PFSK-1 (cell line): Measurements from ENCODE around the gene CALD1.

Experiments used
- FOXP2 ChIP-seq: optimal IDR thresholded peaks from 2 replicates; pipeline ENCODE3; 2011; ENCODE audit warnings: borderline replicate concordance, control low read depth, inconsistent platforms; ENCODE audit not compliant: insufficient read depth; ENCODE audit errors: extremely low read length, extremely low read depth
- POLR2AphosphoS5 ChIP-seq: IDR thresholded peaks from 2 replicates; pipeline ENCODE4 v1.6.1; 2012; ENCODE audit warnings: low read depth, mild to moderate bottlenecking, control low read depth, low read length, moderate library complexity
- SIN3A ChIP-seq: IDR thresholded peaks from 2 replicates; pipeline ENCODE4 v1.6.1; 2012; ENCODE audit warnings: mild to moderate bottlenecking, low read length, moderate library complexity, borderline replicate concordance; ENCODE audit not compliant: insufficient read depth
- TAF1 ChIP-seq: IDR thresholded peaks from 2 replicates; pipeline ENCODE4 v1.6.1; 2012; ENCODE audit warnings: low read length, control low read depth, borderline replicate concordance; ENCODE audit not compliant: insufficient read depth
- TF ChIP-seq, protein P1 (sequence below), 2 experiments: IDR thresholded peaks; 2 replicates each; pipeline versions ENCODE4 v1.6.1 to v1.8.0; 2011 to 2012; ENCODE audit warnings: low read depth in 2 of 2, low read length in 2 of 2, control low read depth in 1 of 2, inconsistent platforms in 1 of 2, mild to moderate bottlenecking in 1 of 2, moderate library complexity in 1 of 2; ENCODE audit not compliant: insufficient read depth in 1 of 2

The CALD1 gene

DNA sequence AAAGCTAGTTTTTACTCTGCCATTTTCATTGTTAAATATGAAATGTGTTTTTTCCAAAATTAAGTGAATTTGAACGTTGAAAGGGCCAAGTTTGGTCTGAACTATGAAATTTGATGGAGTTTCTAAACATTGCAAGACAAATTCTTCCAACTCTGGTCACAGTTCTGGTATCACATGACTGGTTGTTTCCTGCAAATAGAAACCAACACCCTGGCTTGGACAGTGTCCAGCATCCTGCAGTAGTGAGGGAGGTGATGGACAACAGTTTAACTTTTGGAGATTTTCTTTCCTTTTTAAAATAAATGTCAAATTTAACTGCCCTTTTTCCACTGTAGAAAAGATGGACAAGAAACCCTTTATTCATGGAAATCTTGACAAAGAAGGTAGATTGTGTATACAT, 152.1 kb downstream of the CALD1 start:
- TF ChIP-seq SIN3A = no peak
- TF ChIP-seq POLR2AphosphoS5 = no peak
- TF ChIP-seq, protein P1, sequence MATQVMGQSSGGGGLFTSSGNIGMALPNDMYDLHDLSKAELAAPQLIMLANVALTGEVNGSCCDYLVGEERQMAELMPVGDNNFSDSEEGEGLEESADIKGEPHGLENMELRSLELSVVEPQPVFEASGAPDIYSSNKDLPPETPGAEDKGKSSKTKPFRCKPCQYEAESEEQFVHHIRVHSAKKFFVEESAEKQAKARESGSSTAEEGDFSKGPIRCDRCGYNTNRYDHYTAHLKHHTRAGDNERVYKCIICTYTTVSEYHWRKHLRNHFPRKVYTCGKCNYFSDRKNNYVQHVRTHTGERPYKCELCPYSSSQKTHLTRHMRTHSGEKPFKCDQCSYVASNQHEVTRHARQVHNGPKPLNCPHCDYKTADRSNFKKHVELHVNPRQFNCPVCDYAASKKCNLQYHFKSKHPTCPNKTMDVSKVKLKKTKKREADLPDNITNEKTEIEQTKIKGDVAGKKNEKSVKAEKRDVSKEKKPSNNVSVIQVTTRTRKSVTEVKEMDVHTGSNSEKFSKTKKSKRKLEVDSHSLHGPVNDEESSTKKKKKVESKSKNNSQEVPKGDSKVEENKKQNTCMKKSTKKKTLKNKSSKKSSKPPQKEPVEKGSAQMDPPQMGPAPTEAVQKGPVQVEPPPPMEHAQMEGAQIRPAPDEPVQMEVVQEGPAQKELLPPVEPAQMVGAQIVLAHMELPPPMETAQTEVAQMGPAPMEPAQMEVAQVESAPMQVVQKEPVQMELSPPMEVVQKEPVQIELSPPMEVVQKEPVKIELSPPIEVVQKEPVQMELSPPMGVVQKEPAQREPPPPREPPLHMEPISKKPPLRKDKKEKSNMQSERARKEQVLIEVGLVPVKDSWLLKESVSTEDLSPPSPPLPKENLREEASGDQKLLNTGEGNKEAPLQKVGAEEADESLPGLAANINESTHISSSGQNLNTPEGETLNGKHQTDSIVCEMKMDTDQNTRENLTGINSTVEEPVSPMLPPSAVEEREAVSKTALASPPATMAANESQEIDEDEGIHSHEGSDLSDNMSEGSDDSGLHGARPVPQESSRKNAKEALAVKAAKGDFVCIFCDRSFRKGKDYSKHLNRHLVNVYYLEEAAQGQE (IDR thresholded peaks at IDR 0.05; ENCODE audit: insufficient read depth in 1 of 2, low read depth in 2 of 2, low read length in 2 of 2) = no peak
- TF ChIP-seq TAF1 = no peak
- no peak for TF ChIP-seq FOXP2

DNA sequence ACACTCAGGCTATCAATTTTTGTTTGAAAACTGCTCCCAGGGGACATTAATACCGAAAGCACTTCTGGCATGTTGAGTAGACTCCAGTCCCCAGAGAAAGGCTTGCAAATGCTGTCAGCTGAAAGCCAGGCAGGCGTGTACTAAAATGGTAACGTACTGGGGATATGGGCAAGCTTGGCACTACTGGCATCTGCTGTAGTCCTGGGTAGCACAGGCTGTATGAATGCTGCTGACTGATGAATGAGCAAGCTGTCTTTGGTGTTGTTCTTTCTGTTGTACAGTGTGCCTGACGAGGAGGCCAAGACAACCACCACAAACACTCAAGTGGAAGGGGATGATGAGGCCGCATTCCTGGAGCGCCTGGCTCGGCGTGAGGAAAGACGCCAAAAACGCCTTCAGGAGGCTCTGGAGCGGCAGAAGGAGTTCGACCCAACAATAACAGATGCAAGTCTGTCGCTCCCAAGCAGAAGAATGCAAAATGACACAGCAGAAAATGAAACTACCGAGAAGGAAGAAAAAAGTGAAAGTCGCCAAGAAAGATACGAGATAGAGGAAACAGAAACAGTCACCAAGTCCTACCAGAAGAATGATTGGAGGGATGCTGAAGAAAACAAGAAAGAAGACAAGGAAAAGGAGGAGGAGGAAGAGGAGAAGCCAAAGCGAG, 153.4 kb downstream of the CALD1 start:
- TF ChIP-seq FOXP2 (no peak), TAF1 (no peak), POLR2AphosphoS5 (no peak), SIN3A (no peak)
- TF ChIP-seq, protein P1 (IDR thresholded peaks at IDR 0.05; ENCODE audit: insufficient read depth in 1 of 2, low read depth in 2 of 2, low read length in 2 of 2) = no peak

DNA sequence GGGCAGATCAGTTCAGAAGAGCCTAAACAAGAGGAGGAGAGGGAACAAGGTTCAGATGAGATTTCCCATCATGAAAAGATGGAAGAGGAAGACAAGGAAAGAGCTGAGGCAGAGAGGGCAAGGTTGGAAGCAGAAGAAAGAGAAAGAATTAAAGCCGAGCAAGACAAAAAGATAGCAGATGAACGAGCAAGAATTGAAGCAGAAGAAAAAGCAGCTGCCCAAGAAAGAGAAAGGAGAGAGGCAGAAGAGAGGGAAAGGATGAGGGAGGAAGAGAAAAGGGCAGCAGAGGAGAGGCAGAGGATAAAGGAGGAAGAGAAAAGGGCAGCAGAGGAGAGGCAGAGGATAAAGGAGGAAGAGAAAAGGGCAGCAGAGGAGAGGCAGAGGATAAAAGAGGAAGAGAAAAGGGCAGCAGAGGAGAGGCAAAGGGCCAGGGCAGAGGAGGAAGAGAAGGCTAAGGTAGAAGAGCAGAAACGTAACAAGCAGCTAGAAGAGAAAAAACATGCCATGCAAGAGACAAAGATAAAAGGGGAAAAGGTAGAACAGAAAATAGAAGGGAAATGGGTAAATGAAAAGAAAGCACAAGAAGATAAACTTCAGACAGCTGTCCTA, 154.1 kb downstream of the CALD1 start:
- TF ChIP-seq, protein P1 (IDR thresholded peaks at IDR 0.05; ENCODE audit: insufficient read depth in 1 of 2, low read depth in 2 of 2, low read length in 2 of 2) = no peak
- no peak for TF ChIP-seq TAF1
- TF ChIP-seq FOXP2 = no peak
- TF ChIP-seq POLR2AphosphoS5 = no peak
- TF ChIP-seq SIN3A = no peak

DNA sequence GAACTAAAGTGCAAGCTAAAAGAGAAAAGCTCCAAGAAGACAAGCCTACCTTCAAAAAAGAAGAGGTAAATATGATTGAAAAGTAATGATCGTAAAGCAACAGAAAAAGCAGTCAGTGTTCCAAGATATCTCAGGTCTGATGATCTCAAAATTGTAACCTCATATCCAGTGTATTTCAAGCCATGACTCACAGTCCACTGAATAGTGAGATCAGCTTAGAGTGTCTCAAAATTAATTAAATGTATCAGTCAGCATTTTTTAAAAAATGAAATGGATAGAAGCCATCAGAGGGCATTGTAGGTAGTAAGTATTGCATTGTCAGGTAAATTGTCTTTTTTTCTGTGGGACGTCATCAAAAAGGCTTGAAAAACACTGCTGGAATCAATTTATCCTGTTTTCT, 156.3 kb downstream of the CALD1 start:
- TF ChIP-seq FOXP2 (no peak), POLR2AphosphoS5 (no peak), TAF1 (no peak), SIN3A (no peak)
- TF ChIP-seq, protein P1 (IDR thresholded peaks at IDR 0.05; ENCODE audit: insufficient read depth in 1 of 2, low read depth in 2 of 2, low read length in 2 of 2) = no peak
